Measurements from ENCODE around the gene RTL10. TPM values are rescaled to one million over a fixed set of nuclear protein-coding genes. Genes with fewer than 3 reads are reported as not detected.
"Not testable (repeated sequence)": the region's sequence is repeated elsewhere in the genome, so short reads cannot be mapped to it uniquely, and the experiment has no call there.

The RTL10 gene
- total RNA-seq, 1 donor from 2014 or later = 24.1 TPM

GRCh38 chr22:19837915-19838314 lies 16.8 kb downstream of the RTL10 start:
- Mint-ChIP-seq H3K4me1 (ENCODE audit: low read depth) (peaks cover 13% of the 10 kb centered on the region), H3K4me3 (no peak overlapping the region), H3K27me3 (ENCODE audit: insufficient read depth) (no peaks in the 10 kb centered on the region), H3K9me3 (no peaks in the 10 kb centered on the region), H3K27ac (no peak overlapping the region), H3K36me3 (ENCODE audit: low read depth) (peaks cover 1% of the 10 kb centered on the region)
- DNase-seq (ENCODE audit: low spot score) = no peak
- intact Hi-C loops (cut with micrococcal nuclease) = no loop called here

- H3K4me1 Mint-ChIP-seq (ENCODE audit: low read depth) = peaks cover 16% of the 10 kb centered on the region
- intact Hi-C loops (cut with micrococcal nuclease) = no loop called here
- no peak for DNase-seq (ENCODE audit: low spot score)
- H3K36me3 Mint-ChIP-seq (ENCODE audit: low read depth) = peaks cover 1% of the 10 kb centered on the region
- no peak overlapping the region for H3K4me3 Mint-ChIP-seq
- H3K9me3 Mint-ChIP-seq = no peaks in the 10 kb centered on the region
- no peaks in the 10 kb centered on the region for H3K27me3 Mint-ChIP-seq (ENCODE audit: insufficient read depth)
- no peak overlapping the region for H3K27ac Mint-ChIP-seq
Observed at GRCh38 chr22:19836512-19836911, 18.2 kb downstream of the RTL10 start.

DNA sequence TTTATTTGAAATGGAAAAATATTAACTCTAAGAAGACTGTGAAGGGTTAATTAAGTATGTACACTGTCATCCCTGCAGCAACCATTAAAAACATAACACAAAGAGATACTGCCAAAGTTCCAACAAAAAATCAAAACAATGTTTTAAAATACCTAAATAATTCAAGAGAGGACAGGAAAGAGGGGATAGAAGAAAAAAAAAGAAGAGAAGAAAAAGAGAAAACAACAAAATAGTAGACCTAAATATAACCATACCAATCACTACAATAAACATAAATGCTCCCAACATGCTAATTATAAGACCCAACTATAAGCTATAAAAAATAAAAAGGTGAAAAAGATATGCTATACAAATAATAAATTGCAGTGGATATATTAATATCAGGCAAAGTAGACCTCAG lies 20.1 kb downstream of the RTL10 start:
- no peaks in the 10 kb centered on the region for H3K9me3 Mint-ChIP-seq
- peaks cover 16% of the 10 kb centered on the region for H3K4me1 Mint-ChIP-seq (ENCODE audit: low read depth)
- no peak overlapping the region for H3K27ac Mint-ChIP-seq
- no peak overlapping the region for H3K4me3 Mint-ChIP-seq
- no peaks in the 10 kb centered on the region for H3K27me3 Mint-ChIP-seq (ENCODE audit: insufficient read depth)
- intact Hi-C loops (cut with micrococcal nuclease) = no loop called here
- H3K36me3 Mint-ChIP-seq (ENCODE audit: low read depth) = peaks cover 1% of the 10 kb centered on the region
- no peak for DNase-seq (ENCODE audit: low spot score)

DNA sequence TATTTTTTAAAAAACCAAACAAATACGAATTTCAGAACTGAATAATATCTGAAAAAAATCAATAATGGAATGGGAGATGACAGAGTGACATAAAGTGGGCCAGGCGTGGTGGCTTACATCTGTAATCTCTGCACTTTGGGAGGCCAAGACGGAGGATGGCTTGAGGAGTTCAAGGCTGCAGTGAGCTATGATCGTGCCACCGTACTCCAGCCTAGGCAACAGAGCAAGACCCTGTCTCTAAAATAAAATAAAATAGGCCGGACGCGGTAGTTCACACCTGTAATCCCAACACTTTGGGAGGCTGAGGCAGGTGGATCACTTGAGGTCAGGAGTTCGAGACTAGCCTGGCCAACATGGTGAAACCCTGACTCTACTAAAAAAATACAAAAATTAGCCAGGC lies 21.3 kb downstream of the RTL10 start:
- intact Hi-C loops (cut with micrococcal nuclease); H3K27ac Mint-ChIP-seq; DNase-seq (ENCODE audit: low spot score); H3K27me3 Mint-ChIP-seq (ENCODE audit: insufficient read depth); H3K9me3 Mint-ChIP-seq; H3K36me3 Mint-ChIP-seq (ENCODE audit: low read depth); H3K4me3 Mint-ChIP-seq: not testable (repeated sequence)
- H3K4me1 Mint-ChIP-seq (ENCODE audit: low read depth) = peaks cover 16% of the 10 kb centered on the region

DNA sequence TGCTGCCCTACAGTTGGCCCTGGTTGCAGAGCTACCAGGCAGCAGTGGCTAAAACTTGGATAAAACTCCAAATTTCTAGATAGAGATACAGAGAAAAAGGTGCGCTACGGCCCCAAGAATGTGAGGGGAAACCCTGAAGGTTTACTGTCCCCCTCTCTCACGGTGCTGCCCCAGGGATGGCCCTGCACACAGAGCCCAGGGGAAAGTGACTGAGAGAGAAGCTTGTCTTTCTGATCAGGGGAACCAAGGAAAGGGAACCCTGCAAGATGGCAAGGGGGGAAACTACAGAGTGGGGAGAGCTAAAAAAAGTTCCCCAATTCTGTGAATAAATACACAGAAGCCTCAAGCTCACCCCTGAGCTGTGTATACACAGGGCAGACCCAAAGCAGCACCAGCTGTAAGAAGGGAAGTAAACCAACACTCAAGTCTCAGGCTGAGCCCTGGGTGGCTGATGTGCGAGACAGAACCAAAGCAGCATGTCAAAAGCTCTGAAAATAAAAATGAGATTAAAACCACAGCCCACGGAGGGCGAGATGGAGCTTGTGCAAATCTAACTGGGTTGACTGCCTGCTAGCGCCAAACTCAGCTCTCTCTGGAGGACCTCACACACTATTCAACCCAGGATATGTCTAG lies 22.1 kb downstream of the RTL10 start:
- Mint-ChIP-seq H3K4me3 (no peak overlapping the region), H3K9me3 (no peaks in the 10 kb centered on the region), H3K27ac (no peak overlapping the region), H3K4me1 (ENCODE audit: low read depth) (peaks cover 16% of the 10 kb centered on the region), H3K36me3 (ENCODE audit: low read depth) (peaks cover 1% of the 10 kb centered on the region), H3K27me3 (ENCODE audit: insufficient read depth) (no peaks in the 10 kb centered on the region)
- intact Hi-C loops (cut with micrococcal nuclease) = no loop called here
- DNase-seq (ENCODE audit: low spot score) = no peak

DNA sequence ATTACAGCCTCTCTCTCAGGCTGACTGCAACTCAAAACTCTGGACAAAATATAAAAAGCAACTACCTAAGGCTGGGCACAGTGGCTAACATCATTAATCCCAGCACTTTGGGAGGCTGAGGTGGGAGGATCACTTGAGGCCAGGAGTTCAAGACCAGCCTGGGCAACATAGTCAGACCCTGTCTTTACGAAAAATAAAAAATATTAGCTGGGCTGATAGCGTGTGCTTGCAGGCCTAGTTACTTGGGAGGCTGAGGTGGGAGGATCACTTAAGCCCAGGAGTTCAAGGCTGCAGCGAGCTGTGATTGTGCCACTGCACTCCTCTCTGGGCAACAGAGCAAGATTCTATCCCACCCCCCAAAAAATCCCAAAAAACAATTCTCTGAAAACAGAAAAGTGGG lies 22.7 kb downstream of the RTL10 start:
- H3K4me1 Mint-ChIP-seq (ENCODE audit: low read depth) = peaks cover 16% of the 10 kb centered on the region
- H3K27me3 Mint-ChIP-seq (ENCODE audit: insufficient read depth); DNase-seq (ENCODE audit: low spot score); H3K36me3 Mint-ChIP-seq (ENCODE audit: low read depth); H3K4me3 Mint-ChIP-seq; H3K9me3 Mint-ChIP-seq; intact Hi-C loops (cut with micrococcal nuclease); H3K27ac Mint-ChIP-seq: not testable (repeated sequence)

- H3K36me3 Mint-ChIP-seq (ENCODE audit: low read depth) = no peaks in the 10 kb centered on the region
- no peak overlapping the region for H3K4me3 Mint-ChIP-seq
- intact Hi-C loops (cut with micrococcal nuclease) = no loop called here
- peaks cover 24% of the 10 kb centered on the region for H3K4me1 Mint-ChIP-seq (ENCODE audit: low read depth)
- no peaks in the 10 kb centered on the region for H3K27me3 Mint-ChIP-seq (ENCODE audit: insufficient read depth)
- no peak overlapping the region for H3K27ac Mint-ChIP-seq
- no peaks in the 10 kb centered on the region for H3K9me3 Mint-ChIP-seq
- DNase-seq (ENCODE audit: low spot score) = no peak
Observed at GRCh38 chr22:19831016-19831415, 23.7 kb downstream of the RTL10 start.

- Mint-ChIP-seq H3K4me1 (ENCODE audit: low read depth) (peaks cover 13% of the 10 kb centered on the region), H3K27me3 (ENCODE audit: insufficient read depth) (no peaks in the 10 kb centered on the region), H3K9me3 (no peaks in the 10 kb centered on the region), H3K36me3 (ENCODE audit: low read depth) (no peaks in the 10 kb centered on the region), H3K4me3 (no peak overlapping the region), H3K27ac (no peak overlapping the region)
- intact Hi-C loops (cut with micrococcal nuclease) = no loop called here
- DNase-seq (ENCODE audit: low spot score) = no peak
Observed at GRCh38 chr22:19828035-19828401, 26.7 kb downstream of the RTL10 start.

DNA sequence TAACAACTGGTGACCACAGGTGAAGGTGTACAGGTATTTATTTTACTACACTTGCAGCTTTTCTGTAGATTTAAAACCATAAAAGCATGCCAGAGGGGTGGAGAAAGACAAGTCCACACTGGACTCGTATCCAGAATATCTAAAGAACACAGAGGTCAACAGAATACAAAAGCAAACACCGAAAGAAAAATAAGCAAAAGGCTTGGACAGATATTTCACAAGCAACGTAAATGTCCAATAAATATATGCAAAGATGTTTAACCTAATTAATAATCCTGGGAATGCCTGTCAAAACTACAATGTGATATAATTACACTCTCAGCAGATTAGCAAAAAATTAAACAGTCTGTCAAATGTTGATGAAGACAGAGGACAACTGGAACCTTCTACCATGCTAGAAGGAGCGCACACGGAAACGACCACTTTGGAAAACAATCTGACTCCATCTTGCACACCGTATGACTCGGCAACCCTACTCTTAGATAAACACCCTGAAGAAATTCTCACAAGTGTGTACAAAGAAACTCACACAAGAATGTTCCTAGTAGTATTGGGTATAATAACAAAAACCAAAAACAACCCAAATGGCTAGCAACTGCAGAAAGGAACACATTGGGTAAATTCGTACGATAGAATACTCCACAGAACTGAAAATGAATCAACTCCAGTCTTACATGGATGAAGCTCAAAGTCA lies 27.2 kb downstream of the RTL10 start:
- no peak for DNase-seq (ENCODE audit: low spot score)
- Mint-ChIP-seq H3K36me3 (ENCODE audit: low read depth) (no peaks in the 10 kb centered on the region), H3K27me3 (ENCODE audit: insufficient read depth) (no peaks in the 10 kb centered on the region), H3K27ac (no peak overlapping the region), H3K4me3 (no peak overlapping the region), H3K4me1 (ENCODE audit: low read depth) (peaks cover 9% of the 10 kb centered on the region), H3K9me3 (no peaks in the 10 kb centered on the region)
- intact Hi-C loops (cut with micrococcal nuclease) = no loop called here

DNA sequence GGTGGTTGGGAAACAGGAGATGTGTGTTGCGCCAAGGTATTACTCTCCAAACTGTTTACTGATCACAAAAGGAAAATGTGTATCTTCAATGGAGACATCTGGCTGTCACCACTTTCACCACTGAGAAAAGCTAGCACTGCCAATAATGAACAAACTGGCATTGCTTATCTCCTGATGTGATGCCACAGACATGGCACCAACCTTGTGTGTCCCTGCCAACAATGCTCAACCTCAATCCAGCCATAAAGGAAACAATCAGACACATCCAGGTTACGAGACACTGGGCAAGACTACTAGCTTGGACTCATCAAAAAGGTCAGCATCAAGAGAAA lies 28.1 kb downstream of the RTL10 start:
- no peaks in the 10 kb centered on the region for H3K27me3 Mint-ChIP-seq (ENCODE audit: insufficient read depth)
- intact Hi-C loops (cut with micrococcal nuclease) = no loop called here
- H3K4me1 Mint-ChIP-seq (ENCODE audit: low read depth) = peaks cover 9% of the 10 kb centered on the region
- no peaks in the 10 kb centered on the region for H3K9me3 Mint-ChIP-seq
- H3K4me3 Mint-ChIP-seq = no peak overlapping the region
- DNase-seq (ENCODE audit: low spot score) = no peak
- H3K27ac Mint-ChIP-seq = no peak overlapping the region
- no peaks in the 10 kb centered on the region for H3K36me3 Mint-ChIP-seq (ENCODE audit: low read depth)

DNA sequence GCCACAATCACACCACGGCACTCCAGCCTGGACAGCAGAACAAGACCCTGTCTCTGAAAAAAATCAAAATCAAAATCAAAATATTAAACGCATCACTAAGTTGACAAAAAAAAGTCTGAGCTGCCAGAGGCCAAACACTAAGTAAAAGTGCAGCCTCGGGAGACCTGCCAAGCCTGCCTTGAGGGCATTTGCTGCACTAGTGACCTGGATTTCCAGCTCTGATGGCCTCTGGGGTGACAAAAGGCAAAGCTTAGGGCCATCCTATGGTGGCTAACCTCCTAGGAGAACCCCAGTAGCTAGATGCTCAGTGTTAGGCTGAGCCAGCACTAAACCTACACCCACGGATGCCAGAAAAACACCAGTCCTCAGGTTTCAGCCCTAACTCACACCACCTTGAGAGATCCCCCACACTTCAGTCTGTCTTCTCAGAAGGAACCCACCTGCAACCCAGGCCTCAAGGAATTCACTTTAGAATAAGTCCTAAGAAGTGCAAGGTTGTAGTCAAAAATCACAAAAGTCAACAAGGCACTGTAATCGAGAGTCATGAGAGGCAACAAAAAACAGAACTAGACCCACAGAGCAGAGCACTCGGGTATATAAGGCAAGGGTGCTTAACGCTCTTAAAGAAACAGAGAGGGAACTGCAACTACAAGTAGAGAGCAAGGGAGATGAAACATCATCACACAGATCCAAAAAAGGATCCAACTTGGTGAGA lies 28.6 kb downstream of the RTL10 start:
- Mint-ChIP-seq H3K36me3 (ENCODE audit: low read depth) (no peaks in the 10 kb centered on the region), H3K4me1 (ENCODE audit: low read depth) (peaks cover 9% of the 10 kb centered on the region), H3K27ac (no peak overlapping the region), H3K4me3 (no peak overlapping the region), H3K9me3 (no peaks in the 10 kb centered on the region), H3K27me3 (ENCODE audit: insufficient read depth) (no peaks in the 10 kb centered on the region)
- DNase-seq (ENCODE audit: low spot score) = no peak
- intact Hi-C loops (cut with micrococcal nuclease) = no loop called here

DNA sequence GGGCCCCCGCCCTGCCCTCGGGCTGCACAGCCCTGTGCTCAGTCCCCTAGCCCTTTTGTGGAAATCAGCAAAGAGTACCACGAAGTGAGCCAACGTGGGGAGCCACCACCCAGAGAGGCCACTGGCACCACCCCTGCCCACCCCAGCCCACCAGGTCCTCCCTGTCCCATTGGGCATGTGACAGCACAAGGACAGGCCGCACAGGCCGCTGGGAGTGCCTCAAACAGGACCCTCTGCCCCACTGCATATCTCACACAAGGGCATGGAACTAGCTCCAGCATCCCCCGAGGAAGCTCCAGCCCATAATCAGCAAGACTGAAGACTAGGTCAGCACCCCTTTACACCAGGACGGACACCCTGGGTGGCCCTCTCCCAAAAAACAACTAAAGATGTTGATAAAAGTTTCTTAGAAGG lies 29.7 kb downstream of the RTL10 start:
- Mint-ChIP-seq H3K9me3 (no peaks in the 10 kb centered on the region), H3K36me3 (ENCODE audit: low read depth) (no peaks in the 10 kb centered on the region), H3K4me1 (ENCODE audit: low read depth) (peaks cover 9% of the 10 kb centered on the region), H3K27ac (no peak overlapping the region), H3K27me3 (ENCODE audit: insufficient read depth) (no peaks in the 10 kb centered on the region), H3K4me3 (no peak overlapping the region)
- DNase-seq (ENCODE audit: low spot score) = no peak
- intact Hi-C loops (cut with micrococcal nuclease) = no loop called here

DNA sequence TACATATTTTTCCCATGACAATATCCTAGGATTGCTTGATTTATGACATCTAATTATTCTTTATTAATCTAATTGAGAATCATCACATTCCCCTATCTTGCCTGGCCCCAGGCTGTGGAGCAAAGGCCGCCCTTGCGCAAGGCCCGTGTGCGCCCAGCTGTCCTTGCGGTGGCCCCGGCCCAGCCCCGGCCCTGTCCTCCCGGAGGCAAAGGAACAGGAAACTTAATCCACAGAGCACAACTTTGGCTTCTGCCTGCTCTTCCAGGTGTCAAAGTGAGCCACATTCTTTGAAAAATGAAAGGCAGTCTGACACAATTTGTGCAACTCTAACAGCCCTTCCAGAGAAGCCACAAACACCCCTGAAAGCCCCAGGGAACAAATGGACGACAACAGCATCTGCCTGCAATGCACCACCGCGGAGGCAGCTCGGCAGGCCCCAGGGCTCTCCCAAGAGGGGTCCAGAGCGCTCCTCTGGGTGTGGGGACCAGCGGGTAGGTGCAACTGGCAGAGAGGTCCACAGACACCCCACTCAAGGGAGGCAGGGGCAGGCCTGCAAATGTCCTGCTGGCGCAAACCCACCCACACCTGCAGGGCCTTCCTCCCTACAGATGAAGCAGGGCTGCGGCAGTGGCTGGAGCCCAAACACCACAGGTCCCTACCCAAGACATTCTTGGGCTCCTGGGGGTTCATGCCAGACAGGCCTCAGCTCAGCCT lies 30.3 kb downstream of the RTL10 start:
- H3K9me3 Mint-ChIP-seq = no peaks in the 10 kb centered on the region
- no peak overlapping the region for H3K27ac Mint-ChIP-seq
- H3K36me3 Mint-ChIP-seq (ENCODE audit: low read depth) = no peaks in the 10 kb centered on the region
- peaks cover 9% of the 10 kb centered on the region for H3K4me1 Mint-ChIP-seq (ENCODE audit: low read depth)
- H3K27me3 Mint-ChIP-seq (ENCODE audit: insufficient read depth) = no peaks in the 10 kb centered on the region
- intact Hi-C loops (cut with micrococcal nuclease) = no loop called here
- DNase-seq (ENCODE audit: low spot score) = no peak
- no peak overlapping the region for H3K4me3 Mint-ChIP-seq
